Transverse colon (tissue), 4 donors: ENCODE data around the gene APBB2. TPM values are rescaled to one million over a fixed set of nuclear protein-coding genes. Genes with fewer than 3 reads are reported as not detected.

ENCODE experiments used
- DNase-seq: peaks from one replicate; pipeline ENCODE4 v3.0.0-alpha.2; 2019
- H3K27ac ChIP-seq, 4 donors: fragments of 200-600 bp; sonication (generic); 2 replicates each; pipeline ENCODE4 v1.5.1; 2016 to 2018; ENCODE audit warnings: inconsistent platforms in 4 of 4
- H3K27me3 ChIP-seq: fragments of 200-600 bp; sonication (generic); 2 replicates; pipeline ENCODE4 v1.5.1; 2017; ENCODE audit warnings: inconsistent platforms
- H3K36me3 ChIP-seq, 4 donors: fragments of 200-600 bp; sonication (generic); 2 replicates each; pipeline ENCODE4 v1.5.1; 2017 to 2019; ENCODE audit warnings: inconsistent platforms in 4 of 4
- H3K4me1 ChIP-seq, 4 donors: fragments of 200-600 bp; sonication (generic); 2 replicates each; pipeline ENCODE4 v1.5.1; 2017 to 2020; ENCODE audit warnings: inconsistent platforms in 4 of 4
- H3K4me3 ChIP-seq, 4 donors: fragments of 200-600 bp; sonication (generic); 1 replicate in 1 of 4; 2 replicates in 3 of 4; pipeline versions ENCODE4 v1.5.1 to v1.6.1; 2017 to 2019; ENCODE audit warnings: inconsistent platforms in 4 of 4
- H3K9me3 ChIP-seq, 2 donors: fragments of 200-600 bp; sonication (generic); 2 replicates each; pipeline ENCODE4 v1.5.1; 2017 to 2019; ENCODE audit warnings: inconsistent platforms in 2 of 2
- CTCF ChIP-seq, 5 experiments: fragments of 200-600 bp in 3 of 5; fragments of 450-650 bp in 2 of 5; sonication (generic) in 3 of 5; IDR thresholded peaks; 1 replicate in 2 of 5; 2 replicates in 3 of 5; pipeline ENCODE4 v1.5.1; 2016 to 2017; ENCODE audit warnings: antibody characterized with exemption in 5 of 5, inconsistent platforms in 3 of 5, mild to moderate bottlenecking in 2 of 5, moderate library complexity in 1 of 5
- EP300 ChIP-seq: sonication (generic); formaldehyde crosslinking; IDR thresholded peaks from one replicate; pipeline ENCODE4 v1.6.1; 2017; ENCODE audit warnings: antibody characterized with exemption, low read depth
- POLR2A ChIP-seq: fragments of 450-650 bp; IDR thresholded peaks from one replicate; pipeline ENCODE4 v1.6.1; 2016; ENCODE audit warnings: antibody characterized with exemption, mild to moderate bottlenecking, moderate library complexity
- POLR2AphosphoS5 ChIP-seq, 3 donors: sonication (generic); formaldehyde crosslinking; IDR thresholded peaks; one replicate each; pipeline ENCODE4 v1.6.1; 2016; ENCODE audit warnings: antibody characterized with exemption in 3 of 3
- WGBS, 2 donors: methylation state at CpG; one replicate each; pipeline ENCODE4 v1.1.5; 2018; ENCODE audit warnings: low coverage in 1 of 2; 5-methylcytosine and 5-hydroxymethylcytosine counted together
- in situ Hi-C, 4 donors: fragments of 200-750 bp; cut with MboI; loops; one replicate each; pipeline versions ENCODE4 v1.15.0 to v1.15.1; 2017; ENCODE audit warnings: low sequenced_read_pairs in 3 of 4, low pct_ligation_motif_present in 1 of 4, low pct_unique_long_range_greater_than_20kb in 1 of 4
- intact Hi-C: fragments of 100-400 bp; cut with DNase I; formaldehyde crosslinking; loops from one replicate; pipeline ENCODE4 v1.15.1; 2023; ENCODE audit warnings: low total_unique reads
- total RNA-seq, 4 donors: library from RNA; depleted of rRNA; stranded (reverse); fragments of >200 nt; gene quantifications; one replicate each; pipeline ENCODE4 v1.1.0, GENCODE V29; 2016

Gene APBB2
- total RNA-seq, 4 donors from 2014 or later = 37.1 to 138 (median 90.1) TPM

- WGBS, 2 donors = 90 to 93% methylated on average over 1 of the region's 1 CpG
These were observed 85.1 kb downstream of the APBB2 start for GRCh38 chr4:41129128-41129754.

GRCh38 chr4:41125558-41126311 is 88.6 kb downstream of the APBB2 start:
- intact Hi-C loops = loop anchor here (10.0 kb wide), 2 partner anchors 61 to 89 kb away; partner anchors contain the start of gene APBB2
- WGBS, 2 donors = 38 to 76% methylated on average over 4 to 7 of the region's 7 CpGs
- no peak overlapping the region for H3K27ac ChIP-seq

More at GRCh38 chr4:41129128-41129754, 85.1 kb downstream of the APBB2 start:
- intact Hi-C loops = loop anchor here (10.0 kb wide), 2 partner anchors 64 to 86 kb away; partner anchors contain the start of gene APBB2
- in situ Hi-C loops = no loop called here
- H3K4me3 ChIP-seq = no peak overlapping the region
- H3K27me3 ChIP-seq = no peaks in the 10 kb centered on the region
- no peak for TF ChIP-seq POLR2AphosphoS5 (IDR thresholded peaks at IDR 0.05)
- TF ChIP-seq EP300 = no peak
- TF ChIP-seq CTCF (IDR thresholded peaks at IDR 0.05) = no peak
- TF ChIP-seq POLR2A = no peak
- H3K36me3 ChIP-seq = no peaks in the 10 kb centered on the region
- no peak for DNase-seq
- H3K4me1 ChIP-seq = peaks cover 5 to 43% (median 17%) of the 10 kb centered on the region in 4 donors
- no peaks in the 10 kb centered on the region for H3K9me3 ChIP-seq
- no peak overlapping the region for H3K27ac ChIP-seq

GRCh38 chr4:41124916-41125548 is 89.3 kb downstream of the APBB2 start:
- no peaks in the 10 kb centered on the region for H3K27me3 ChIP-seq
- no peak for DNase-seq
- no peaks in the 10 kb centered on the region for H3K9me3 ChIP-seq
- H3K4me3 ChIP-seq = no peak overlapping the region
- peaks cover 0 to 37% (median 13%) of the 10 kb centered on the region in 4 donors for H3K4me1 ChIP-seq
- H3K27ac ChIP-seq = peak overlapping the region in 1 of 4 donors; percentile 11
- intact Hi-C loops = loop anchor here (10.0 kb wide), 2 partner anchors 60 to 90 kb away; partner anchors contain the start of gene APBB2
- 56 to 77% methylated on average over 3 of the region's 3 CpGs for WGBS, 2 donors
- H3K36me3 ChIP-seq = no peaks in the 10 kb centered on the region
- in situ Hi-C loops = no loop called here
- no peak for TF ChIP-seq POLR2A
- no peak for TF ChIP-seq POLR2AphosphoS5 (IDR thresholded peaks at IDR 0.05)
- TF ChIP-seq EP300 = no peak
- no peak for TF ChIP-seq CTCF (IDR thresholded peaks at IDR 0.05)

More at GRCh38 chr4:41125558-41126311, 88.6 kb downstream of the APBB2 start:
- no peaks in the 10 kb centered on the region for H3K9me3 ChIP-seq
- H3K4me1 ChIP-seq = peaks cover 0 to 30% (median 6%) of the 10 kb centered on the region in 4 donors
- H3K36me3 ChIP-seq = no peaks in the 10 kb centered on the region
- no peak overlapping the region for H3K4me3 ChIP-seq
- in situ Hi-C loops = no loop called here
- no peaks in the 10 kb centered on the region for H3K27me3 ChIP-seq
- TF ChIP-seq POLR2A = no peak
- TF ChIP-seq EP300 = no peak
- no peak for TF ChIP-seq POLR2AphosphoS5 (IDR thresholded peaks at IDR 0.05)
- TF ChIP-seq CTCF (IDR thresholded peaks at IDR 0.05) = no peak
- DNase-seq = no peak

- Histone ChIP-seq H3K27ac (peak overlapping the region in 1 of 4 donors; percentile 18), H3K36me3 (no peaks in the 10 kb centered on the region), H3K4me3 (no peak overlapping the region), H3K27me3 (no peaks in the 10 kb centered on the region), H3K9me3 (no peaks in the 10 kb centered on the region), H3K4me1 (peaks cover 4 to 50% (median 21%) of the 10 kb centered on the region in 4 donors)
- DNase-seq = no peak
- WGBS, 2 donors = 65 to 76% methylated on average over 2 to 7 of the region's 7 CpGs
- in situ Hi-C loops (no loop called here), intact Hi-C loops (loop anchor here (10.0 kb wide), 2 partner anchors 58 to 92 kb away; partner anchors contain the start of gene APBB2)
- TF ChIP-seq CTCF (IDR thresholded peaks at IDR 0.05) (no peak), POLR2A (no peak), POLR2AphosphoS5 (IDR thresholded peaks at IDR 0.05) (no peak), EP300 (no peak)
These were observed 91.6 kb downstream of the APBB2 start for GRCh38 chr4:41122775-41123174.
